ENCODE measurements around the gene TNRC18.

- TF ChIP-seq, protein P1, sequence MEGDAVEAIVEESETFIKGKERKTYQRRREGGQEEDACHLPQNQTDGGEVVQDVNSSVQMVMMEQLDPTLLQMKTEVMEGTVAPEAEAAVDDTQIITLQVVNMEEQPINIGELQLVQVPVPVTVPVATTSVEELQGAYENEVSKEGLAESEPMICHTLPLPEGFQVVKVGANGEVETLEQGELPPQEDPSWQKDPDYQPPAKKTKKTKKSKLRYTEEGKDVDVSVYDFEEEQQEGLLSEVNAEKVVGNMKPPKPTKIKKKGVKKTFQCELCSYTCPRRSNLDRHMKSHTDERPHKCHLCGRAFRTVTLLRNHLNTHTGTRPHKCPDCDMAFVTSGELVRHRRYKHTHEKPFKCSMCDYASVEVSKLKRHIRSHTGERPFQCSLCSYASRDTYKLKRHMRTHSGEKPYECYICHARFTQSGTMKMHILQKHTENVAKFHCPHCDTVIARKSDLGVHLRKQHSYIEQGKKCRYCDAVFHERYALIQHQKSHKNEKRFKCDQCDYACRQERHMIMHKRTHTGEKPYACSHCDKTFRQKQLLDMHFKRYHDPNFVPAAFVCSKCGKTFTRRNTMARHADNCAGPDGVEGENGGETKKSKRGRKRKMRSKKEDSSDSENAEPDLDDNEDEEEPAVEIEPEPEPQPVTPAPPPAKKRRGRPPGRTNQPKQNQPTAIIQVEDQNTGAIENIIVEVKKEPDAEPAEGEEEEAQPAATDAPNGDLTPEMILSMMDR (IDR thresholded peaks at IDR 0.05), result no peak
- TF ChIP-seq POLR2A (IDR thresholded peaks at IDR 0.05), result no peak
Measured at GRCh38 chr7:5470167-5470532, 46.5 kb upstream of the TNRC18 start.
